HFF-Myc (cell line): Measurements from ENCODE around the gene SDK2.

Experiments used
- DNase-seq: peaks from one replicate; pipeline ENCODE4 v3.0.0-alpha.2; 2011; ENCODE audit warnings: low read depth; ENCODE audit errors: extremely low read depth
- H3K4me3 ChIP-seq: replicated peaks from 2 replicates; pipeline ENCODE4 v1.5.1; 2011; ENCODE audit warnings: low read depth, mild to moderate bottlenecking, control low read depth, low read length
- TF ChIP-seq, protein P1 (sequence below): IDR thresholded peaks from 2 replicates; pipeline ENCODE4 v1.5.1; 2012; ENCODE audit warnings: mild to moderate bottlenecking, low read depth, low read length, control low read depth; ENCODE audit errors: missing control alignments

SDK2 gene

DNA sequence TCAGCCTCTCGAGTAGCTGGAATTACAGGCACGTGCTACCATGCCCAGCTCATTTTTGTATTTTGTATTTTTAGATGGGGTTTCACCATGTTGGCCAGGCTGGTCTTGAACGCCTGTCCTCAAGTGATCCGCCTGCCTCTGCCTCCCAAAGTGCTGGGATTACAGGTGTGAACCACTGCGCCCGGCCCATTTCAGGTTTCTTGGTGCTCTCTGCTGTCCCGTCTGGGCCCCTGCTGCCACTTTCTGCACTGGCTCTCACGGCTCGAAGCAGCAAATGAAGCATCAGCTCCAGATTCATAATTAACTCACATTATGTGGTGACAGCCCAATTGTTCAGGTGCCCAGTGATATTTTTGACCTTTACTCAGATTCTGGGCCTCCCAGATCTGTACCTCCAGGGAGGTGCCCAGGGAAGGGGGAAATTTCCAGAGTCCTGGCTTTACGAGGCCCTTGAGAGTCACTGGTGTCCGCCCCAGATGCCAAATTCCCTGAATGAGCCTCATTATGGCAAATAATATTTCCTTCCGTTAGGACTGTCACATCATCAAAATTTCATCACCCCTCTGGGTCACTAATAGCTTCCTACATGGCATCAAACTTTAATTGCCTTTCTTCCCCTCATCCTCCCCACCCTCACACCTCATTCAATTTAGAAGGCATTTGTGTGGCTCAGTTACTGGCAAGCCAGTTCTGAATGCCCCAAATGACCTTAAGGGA is 9.0 kb downstream of the SDK2 start:
- DNase-seq = no peak
- TF ChIP-seq, protein P1, sequence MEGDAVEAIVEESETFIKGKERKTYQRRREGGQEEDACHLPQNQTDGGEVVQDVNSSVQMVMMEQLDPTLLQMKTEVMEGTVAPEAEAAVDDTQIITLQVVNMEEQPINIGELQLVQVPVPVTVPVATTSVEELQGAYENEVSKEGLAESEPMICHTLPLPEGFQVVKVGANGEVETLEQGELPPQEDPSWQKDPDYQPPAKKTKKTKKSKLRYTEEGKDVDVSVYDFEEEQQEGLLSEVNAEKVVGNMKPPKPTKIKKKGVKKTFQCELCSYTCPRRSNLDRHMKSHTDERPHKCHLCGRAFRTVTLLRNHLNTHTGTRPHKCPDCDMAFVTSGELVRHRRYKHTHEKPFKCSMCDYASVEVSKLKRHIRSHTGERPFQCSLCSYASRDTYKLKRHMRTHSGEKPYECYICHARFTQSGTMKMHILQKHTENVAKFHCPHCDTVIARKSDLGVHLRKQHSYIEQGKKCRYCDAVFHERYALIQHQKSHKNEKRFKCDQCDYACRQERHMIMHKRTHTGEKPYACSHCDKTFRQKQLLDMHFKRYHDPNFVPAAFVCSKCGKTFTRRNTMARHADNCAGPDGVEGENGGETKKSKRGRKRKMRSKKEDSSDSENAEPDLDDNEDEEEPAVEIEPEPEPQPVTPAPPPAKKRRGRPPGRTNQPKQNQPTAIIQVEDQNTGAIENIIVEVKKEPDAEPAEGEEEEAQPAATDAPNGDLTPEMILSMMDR = no peak
- no peak overlapping the region for H3K4me3 ChIP-seq

DNA sequence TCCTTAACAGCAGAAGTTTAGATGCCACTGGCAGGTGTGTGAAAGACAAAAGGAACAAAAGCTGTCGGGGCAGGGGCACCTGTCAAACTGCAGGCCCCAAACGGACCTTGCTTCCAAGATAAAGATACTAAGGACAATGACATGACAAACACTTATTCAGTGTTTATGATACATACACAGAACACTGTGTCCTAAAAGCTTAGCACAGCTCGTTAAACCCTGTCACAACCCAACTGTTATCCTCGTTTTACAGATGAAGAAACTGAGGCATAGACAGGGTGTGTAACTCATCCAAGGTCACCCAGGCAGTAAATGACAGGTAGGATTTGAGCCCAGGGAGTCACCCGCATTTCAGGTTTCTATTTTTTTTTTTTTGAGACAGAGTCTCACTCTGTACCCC is 9.6 kb downstream of the SDK2 start:
- DNase-seq = no peak
- no peak overlapping the region for H3K4me3 ChIP-seq
- TF ChIP-seq, protein P1 = no peak

DNA sequence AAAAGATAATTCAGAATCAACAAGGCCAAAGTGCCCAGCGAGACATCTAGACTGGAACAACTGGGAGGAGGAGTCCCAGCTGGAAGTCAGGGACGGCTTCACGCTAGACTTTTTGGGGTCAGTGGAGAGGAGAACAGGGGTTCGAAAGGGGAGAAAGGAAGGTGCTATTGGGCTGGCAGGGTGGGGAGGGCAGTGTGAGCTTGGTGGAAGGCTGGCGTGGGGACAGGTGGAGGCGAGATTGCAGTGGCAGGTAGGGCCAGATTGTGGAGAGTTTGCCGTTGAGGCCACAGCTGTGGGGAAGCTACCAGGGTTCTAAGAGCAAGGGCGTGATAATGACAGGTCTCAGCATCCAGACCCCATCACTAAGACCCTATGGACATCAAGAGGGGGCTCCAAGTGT is 10.5 kb downstream of the SDK2 start:
- TF ChIP-seq, protein P1 = no peak
- no peak for DNase-seq

GRCh38 chr17:73632513-73632912 is 11.7 kb downstream of the SDK2 start:
- no peak overlapping the region for H3K4me3 ChIP-seq
- no peak for DNase-seq
- TF ChIP-seq, protein P1 = no peak

More for the DNA sequence above, 10.5 kb downstream of the SDK2 start:
- no peak overlapping the region for H3K4me3 ChIP-seq

DNA sequence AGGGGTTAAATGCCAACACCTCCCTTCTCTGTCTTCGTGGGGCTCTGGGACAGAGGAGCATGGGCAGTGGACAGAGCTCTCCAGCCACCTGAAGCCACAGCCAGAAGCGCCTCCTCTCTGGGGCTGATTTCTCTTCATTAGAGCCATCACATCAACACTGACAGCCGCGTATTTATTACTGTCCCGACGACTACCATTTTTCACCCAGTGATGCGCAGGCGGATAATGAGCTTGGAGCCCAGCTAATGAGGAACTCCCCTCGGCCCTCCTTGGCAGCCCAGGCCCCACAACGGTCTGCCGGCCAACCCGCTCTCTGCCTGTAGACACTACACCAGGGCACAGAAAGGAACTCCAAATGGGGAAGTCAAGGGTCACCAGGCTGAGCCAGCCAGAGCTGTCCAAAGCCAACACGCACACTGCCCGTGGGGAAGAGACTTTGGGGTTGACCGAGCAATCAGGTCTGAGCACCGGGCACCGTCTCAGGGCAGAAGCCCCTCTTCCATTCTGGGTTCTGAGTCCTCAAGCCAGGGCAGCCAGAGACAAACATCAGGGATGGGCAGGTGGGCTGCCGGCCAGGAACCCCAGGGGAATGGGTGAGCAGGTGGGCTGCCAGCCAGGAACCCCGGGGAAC is 13.2 kb downstream of the SDK2 start:
- no peak overlapping the region for H3K4me3 ChIP-seq
- TF ChIP-seq, protein P1 = no peak
- DNase-seq = no peak

DNA sequence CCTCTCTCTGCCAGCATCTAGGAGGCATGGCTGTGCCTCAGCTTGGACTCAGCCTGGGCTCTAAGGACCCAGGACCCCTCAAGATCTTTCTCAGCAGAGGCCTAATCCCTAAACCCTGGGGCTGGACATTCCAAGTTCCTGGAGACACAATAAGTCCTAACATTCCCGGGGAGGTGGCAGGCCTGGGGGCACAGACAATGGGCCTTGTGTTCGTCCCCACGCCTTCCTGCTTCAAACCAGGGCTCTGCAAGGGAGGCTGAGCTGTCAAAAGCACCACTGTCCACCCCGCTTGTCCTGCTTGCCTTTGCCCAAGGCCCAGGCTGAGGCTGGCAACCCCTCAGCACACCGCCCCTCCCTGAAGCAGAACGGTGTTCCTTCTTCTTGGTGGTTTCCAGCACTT is 13.7 kb downstream of the SDK2 start:
- DNase-seq = no peak
- TF ChIP-seq, protein P1 = no peak
- H3K4me3 ChIP-seq = no peak overlapping the region
